HG03060 (cell line): ENCODE results near the gene MYT1.
"Not testable (repeated sequence)": the region's sequence is repeated elsewhere in the genome, so short reads cannot be mapped to it uniquely, and the experiment has no call there.

ENCODE experiments used
- ATAC-seq: cut with Tn5 transposase; IDR thresholded peaks from one replicate; pipeline ENCODE4 v1.9.1; 2021; ENCODE audit warnings: low read depth, moderate number of reproducible peaks; ENCODE audit not compliant: unreplicated experiment

The MYT1 gene

GRCh38 chr20:64228086-64228653 is 63.9 kb downstream of the MYT1 start:
- ATAC-seq: no peak

GRCh38 chr20:64228751-64229506 is 64.7 kb downstream of the MYT1 start:
- no peak for ATAC-seq

GRCh38 chr20:64229507-64230061 is 65.3 kb downstream of the MYT1 start:
- no peak for ATAC-seq

- ATAC-seq: no peak
Measured at GRCh38 chr20:64230461-64231145, 66.4 kb downstream of the MYT1 start.

- no peak for ATAC-seq
Measured at GRCh38 chr20:64231621-64232550, 67.6 kb downstream of the MYT1 start.

GRCh38 chr20:64232794-64233193 is 68.5 kb downstream of the MYT1 start:
- ATAC-seq: no peak

GRCh38 chr20:64233725-64234124 is 69.5 kb downstream of the MYT1 start:
- no peak for ATAC-seq

- ATAC-seq: no peak
Measured at GRCh38 chr20:64234291-64234791, 70.1 kb downstream of the MYT1 start.

- ATAC-seq: not testable (repeated sequence)
Measured at GRCh38 chr20:64234921-64235565, 70.8 kb downstream of the MYT1 start.

GRCh38 chr20:64236137-64237088 is 72.2 kb downstream of the MYT1 start:
- ATAC-seq: no peak

- no peak for ATAC-seq
Measured at GRCh38 chr20:64237316-64237715, 73.1 kb downstream of the MYT1 start.

GRCh38 chr20:64238115-64238825 is 74.0 kb downstream of the MYT1 start:
- no peak for ATAC-seq

GRCh38 chr20:64238851-64239387 is 74.7 kb downstream of the MYT1 start:
- no peak for ATAC-seq

- ATAC-seq: no peak
Measured at GRCh38 chr20:64239449-64240242, 75.4 kb downstream of the MYT1 start.

- no peak for ATAC-seq
Measured at GRCh38 chr20:64240243-64241015, 76.2 kb downstream of the MYT1 start.

GRCh38 chr20:64241061-64241460 is 76.8 kb downstream of the MYT1 start:
- no peak for ATAC-seq
